Gastroesophageal sphincter (tissue), 3 donors: ENCODE measurements around the gene ZNF213.

ENCODE experiments used
- EP300 ChIP-seq: sonication (generic); formaldehyde crosslinking; IDR thresholded peaks from one replicate; pipeline ENCODE4 v1.6.1; 2017; ENCODE audit warnings: antibody characterized with exemption, mild to moderate bottlenecking
- POLR2A ChIP-seq, 2 donors: fragments of 450-650 bp; IDR thresholded peaks; one replicate each; pipeline ENCODE4 v1.6.1; 2017; ENCODE audit warnings: antibody characterized with exemption in 2 of 2, mild to moderate bottlenecking in 2 of 2, moderate library complexity in 1 of 2
- POLR2AphosphoS5 ChIP-seq: sonication (generic); formaldehyde crosslinking; IDR thresholded peaks from one replicate; pipeline ENCODE4 v1.6.1; 2017; ENCODE audit warnings: antibody characterized with exemption
- TF ChIP-seq, protein P1 (sequence below), 4 experiments: fragments of 200-600 bp in 2 of 4; fragments of 450-650 bp in 2 of 4; sonication (generic) in 1 of 4; IDR thresholded peaks; one replicate each; pipeline ENCODE4 v1.5.1; 2017 to 2019; ENCODE audit warnings: antibody characterized with exemption in 4 of 4, mild to moderate bottlenecking in 2 of 4, moderate library complexity in 2 of 4

DNA sequence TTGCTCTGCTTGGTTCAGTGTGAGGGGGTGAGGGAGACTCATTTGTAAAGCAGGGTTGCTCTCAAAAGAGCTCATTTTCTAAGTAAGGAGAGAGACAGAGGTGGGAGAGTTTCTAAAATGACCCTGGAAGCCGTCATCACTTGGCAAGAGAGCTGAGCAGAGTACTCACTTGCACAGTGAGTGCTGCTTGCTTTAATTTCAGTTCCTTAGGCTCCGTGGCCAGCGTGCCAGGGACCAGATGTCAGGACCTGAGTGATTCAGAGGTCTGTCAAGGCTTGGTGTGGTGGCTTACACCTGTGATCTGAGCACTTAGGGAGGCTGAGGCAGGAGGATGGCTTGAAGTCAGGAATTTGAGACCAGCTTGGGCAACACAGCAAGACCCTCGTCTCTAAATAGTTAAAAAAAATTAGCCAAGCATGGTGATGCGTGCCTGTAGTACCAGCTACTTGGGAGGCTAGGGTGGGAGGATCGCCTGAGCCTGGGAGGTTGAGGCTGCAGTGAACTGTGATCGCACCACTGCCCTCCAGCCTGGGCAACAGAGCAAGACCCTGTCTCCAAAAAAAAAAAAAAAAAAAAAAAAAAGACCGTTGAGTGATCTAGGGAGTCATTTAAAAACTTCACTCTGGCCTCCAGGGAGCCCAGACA is 11.8 kb upstream of the ZNF213 start:
- TF ChIP-seq, protein P1, sequence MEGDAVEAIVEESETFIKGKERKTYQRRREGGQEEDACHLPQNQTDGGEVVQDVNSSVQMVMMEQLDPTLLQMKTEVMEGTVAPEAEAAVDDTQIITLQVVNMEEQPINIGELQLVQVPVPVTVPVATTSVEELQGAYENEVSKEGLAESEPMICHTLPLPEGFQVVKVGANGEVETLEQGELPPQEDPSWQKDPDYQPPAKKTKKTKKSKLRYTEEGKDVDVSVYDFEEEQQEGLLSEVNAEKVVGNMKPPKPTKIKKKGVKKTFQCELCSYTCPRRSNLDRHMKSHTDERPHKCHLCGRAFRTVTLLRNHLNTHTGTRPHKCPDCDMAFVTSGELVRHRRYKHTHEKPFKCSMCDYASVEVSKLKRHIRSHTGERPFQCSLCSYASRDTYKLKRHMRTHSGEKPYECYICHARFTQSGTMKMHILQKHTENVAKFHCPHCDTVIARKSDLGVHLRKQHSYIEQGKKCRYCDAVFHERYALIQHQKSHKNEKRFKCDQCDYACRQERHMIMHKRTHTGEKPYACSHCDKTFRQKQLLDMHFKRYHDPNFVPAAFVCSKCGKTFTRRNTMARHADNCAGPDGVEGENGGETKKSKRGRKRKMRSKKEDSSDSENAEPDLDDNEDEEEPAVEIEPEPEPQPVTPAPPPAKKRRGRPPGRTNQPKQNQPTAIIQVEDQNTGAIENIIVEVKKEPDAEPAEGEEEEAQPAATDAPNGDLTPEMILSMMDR (IDR thresholded peaks at IDR 0.05), result no peak
- TF ChIP-seq POLR2A (IDR thresholded peaks at IDR 0.05) (no peak), POLR2AphosphoS5 (no peak), EP300 (no peak)
